Measurements from ENCODE around the gene GATD1.
A peak's percentile ranks its signal among the peaks of the same experiment; 100 is the strongest.

GATD1 gene

GRCh38 chr11:823441-824291 is 46.4 kb upstream of the GATD1 start:
- TF ChIP-seq TEAD4 (IDR thresholded peaks at IDR 0.05) (no peak), REST (IDR thresholded peaks at IDR 0.05; ENCODE audit: low read depth) (no peak), TCF12 (IDR thresholded peaks at IDR 0.05; ENCODE audit: low read depth) (no peak), TAF1 (IDR thresholded peaks at IDR 0.05; ENCODE audit: low read depth) (no peak), FOXM1 (IDR thresholded peaks at IDR 0.05; ENCODE audit: borderline replicate concordance, low read depth) (no peak), ZBTB7A (IDR thresholded peaks at IDR 0.05; ENCODE audit: low read depth) (no peak), EGR1 (IDR thresholded peaks at IDR 0.05) (no peak), YY1 (IDR thresholded peaks at IDR 0.05; ENCODE audit: low read depth) (no peak), MAX (IDR thresholded peaks at IDR 0.05) (no peak), USF1 (IDR thresholded peaks at IDR 0.05) (no peak), NFIC (IDR thresholded peaks at IDR 0.05) (no peak), CEBPB (IDR thresholded peaks at IDR 0.05) (no peak), CREB1 (IDR thresholded peaks at IDR 0.05; ENCODE audit: low read depth) (no peak), EP300 (IDR thresholded peaks at IDR 0.05; ENCODE audit: borderline replicate concordance) (no peak), RAD21 (IDR thresholded peaks at IDR 0.05; ENCODE audit: low read depth) (no peak)

- TF ChIP-seq NFIC (IDR thresholded peaks at IDR 0.05) (no peak), TEAD4 (IDR thresholded peaks at IDR 0.05) (no peak), TCF12 (IDR thresholded peaks at IDR 0.05; ENCODE audit: low read depth) (no peak), MAX (IDR thresholded peaks at IDR 0.05) (no peak), RAD21 (IDR thresholded peaks at IDR 0.05; ENCODE audit: low read depth) (no peak), CEBPB (IDR thresholded peaks at IDR 0.05) (no peak), ZBTB7A (IDR thresholded peaks at IDR 0.05; ENCODE audit: low read depth) (no peak)
Measured at GRCh38 chr11:821512-822371, 44.5 kb upstream of the GATD1 start.

- TF ChIP-seq ZBTB7A (IDR thresholded peaks at IDR 0.05; ENCODE audit: low read depth) (no peak), TCF12 (IDR thresholded peaks at IDR 0.05; ENCODE audit: low read depth) (peak; percentile 53; the same call in 1 of the 2 replicates), TEAD4 (IDR thresholded peaks at IDR 0.05) (peak; percentile 81), RAD21 (IDR thresholded peaks at IDR 0.05; ENCODE audit: low read depth) (no peak), REST (IDR thresholded peaks at IDR 0.05; ENCODE audit: low read depth) (no peak), MAX (IDR thresholded peaks at IDR 0.05) (peak; percentile 24; the same call in 1 of the 2 replicates), CEBPB (IDR thresholded peaks at IDR 0.05) (peak; percentile 89), NFIC (IDR thresholded peaks at IDR 0.05) (peak; percentile 59)
Measured at GRCh38 chr11:820655-821511, 43.6 kb upstream of the GATD1 start.

- TF ChIP-seq EGR1 (IDR thresholded peaks at IDR 0.05) (peak; percentile 44; the same call in 1 of the 2 replicates), TEAD4 (IDR thresholded peaks at IDR 0.05) (no peak), RAD21 (IDR thresholded peaks at IDR 0.05; ENCODE audit: low read depth) (no peak), TAF1 (IDR thresholded peaks at IDR 0.05; ENCODE audit: low read depth) (no peak), TCF12 (IDR thresholded peaks at IDR 0.05; ENCODE audit: low read depth) (no peak), CEBPB (IDR thresholded peaks at IDR 0.05) (no peak), CREB1 (IDR thresholded peaks at IDR 0.05; ENCODE audit: low read depth) (no peak), REST (IDR thresholded peaks at IDR 0.05; ENCODE audit: low read depth) (no peak), YY1 (IDR thresholded peaks at IDR 0.05; ENCODE audit: low read depth) (no peak), ZBTB7A (IDR thresholded peaks at IDR 0.05; ENCODE audit: low read depth) (no peak), NFIC (IDR thresholded peaks at IDR 0.05) (no peak), USF1 (IDR thresholded peaks at IDR 0.05) (peak; percentile 42; the same call in 1 of the 2 replicates), EP300 (IDR thresholded peaks at IDR 0.05; ENCODE audit: borderline replicate concordance) (no peak), FOXM1 (IDR thresholded peaks at IDR 0.05; ENCODE audit: borderline replicate concordance, low read depth) (no peak), MAX (IDR thresholded peaks at IDR 0.05) (peak; percentile 5; the same call in 1 of the 2 replicates)
Measured at GRCh38 chr11:819943-820649, 42.8 kb upstream of the GATD1 start.
